Measurements from ENCODE around the gene PRKN.

Gene PRKN

DNA sequence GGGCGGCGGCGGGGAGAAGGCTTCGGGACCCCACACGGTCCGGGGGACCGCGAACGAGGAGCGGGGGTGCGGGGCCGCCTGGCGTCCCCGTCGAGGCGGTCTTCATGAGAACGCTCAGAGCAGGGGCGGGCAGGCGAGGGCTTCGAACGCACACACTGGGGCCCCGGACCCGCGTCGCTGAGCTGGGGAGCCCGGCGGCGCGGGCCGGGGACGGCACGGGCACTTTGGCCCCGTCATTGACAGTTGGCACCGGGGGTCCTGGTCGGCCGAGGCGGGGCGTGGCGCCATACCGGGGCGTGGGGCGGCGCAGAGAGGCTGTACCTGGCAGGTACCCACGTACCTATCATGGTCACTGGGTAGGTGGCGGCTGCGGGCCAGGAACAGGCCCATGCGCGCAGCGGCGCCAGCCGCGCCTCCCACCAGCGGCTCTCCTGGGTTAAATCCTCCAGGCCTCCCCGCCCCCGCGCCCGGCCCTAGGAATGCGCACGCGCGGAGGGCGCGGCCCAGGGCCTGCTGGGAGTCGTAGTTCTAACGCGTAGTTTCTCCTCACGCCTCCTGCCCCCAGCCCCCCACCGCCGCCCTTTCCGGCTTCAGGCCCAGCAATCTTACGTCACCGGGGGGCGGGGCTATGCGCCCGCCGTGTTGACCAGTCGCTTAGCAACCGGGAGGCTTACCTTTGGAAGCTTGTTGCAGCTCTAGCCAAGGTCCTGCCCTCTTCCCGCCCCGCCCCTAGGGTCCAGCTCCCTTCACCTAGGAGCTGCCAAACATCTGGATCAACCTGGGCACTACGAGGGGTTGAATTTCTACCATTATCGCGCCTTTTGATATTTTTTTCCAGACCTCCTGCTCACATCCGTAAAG, at the start of gene PRKN, which contains the start of gene PACRG:
Gene PRKN, minus strand, starts transcription at position 445 of the 861 bp plus-strand sequence.
Gene PACRG, plus strand, starts transcription at position 653 of the 861 bp plus-strand sequence.
- peak; percentile 96 for DNase-seq

DNA sequence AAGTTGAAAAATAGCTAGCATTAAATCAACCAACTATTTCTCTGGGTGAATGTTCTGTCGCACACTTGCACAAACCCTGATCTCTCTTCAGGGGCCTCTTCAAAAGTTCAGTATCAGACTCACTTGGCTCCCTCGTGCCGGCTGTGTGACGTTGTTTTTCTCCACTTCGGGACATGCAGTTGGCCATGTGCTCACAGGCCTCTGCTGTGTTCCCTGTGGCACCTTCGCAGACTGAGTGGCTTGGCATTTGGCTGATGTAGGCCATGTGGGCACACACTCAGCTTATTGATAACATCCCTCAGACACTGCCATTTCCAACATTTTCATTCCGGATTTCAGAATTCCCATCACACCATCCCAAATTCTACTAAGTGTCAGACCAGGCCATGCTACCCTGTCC, 49.5 kb upstream of the PRKN start:
- no peak for DNase-seq

GRCh38 chr6:162773996-162774395, 46.4 kb upstream of the PRKN start:
- DNase-seq: no peak

DNA sequence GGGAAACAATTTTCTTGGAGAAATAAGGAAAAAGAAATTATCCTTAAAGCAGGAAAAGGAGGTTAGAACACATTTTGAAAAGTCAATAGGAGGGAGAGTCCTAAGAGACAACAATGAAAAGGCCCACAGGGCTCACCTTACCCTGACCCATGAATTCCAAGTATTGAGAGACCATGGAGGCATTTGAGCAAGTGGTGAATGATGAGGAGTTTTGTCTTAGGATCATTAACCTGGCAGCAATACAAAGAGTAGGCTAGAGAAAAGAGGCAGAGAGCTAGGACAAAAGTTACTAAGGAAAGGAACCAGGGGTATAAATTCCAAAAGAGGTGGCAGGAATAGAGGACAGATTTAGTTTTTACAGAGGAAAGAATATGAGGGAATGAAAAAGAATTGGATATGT, 44.9 kb upstream of the PRKN start:
- no peak for DNase-seq

GRCh38 chr6:162770955-162771354, 43.4 kb upstream of the PRKN start:
- no peak for DNase-seq

GRCh38 chr6:162770136-162770535, 42.6 kb upstream of the PRKN start:
- no peak for DNase-seq

- DNase-seq: no peak
These were observed 26.2 kb upstream of the PRKN start for GRCh38 chr6:162753775-162754174.

DNA sequence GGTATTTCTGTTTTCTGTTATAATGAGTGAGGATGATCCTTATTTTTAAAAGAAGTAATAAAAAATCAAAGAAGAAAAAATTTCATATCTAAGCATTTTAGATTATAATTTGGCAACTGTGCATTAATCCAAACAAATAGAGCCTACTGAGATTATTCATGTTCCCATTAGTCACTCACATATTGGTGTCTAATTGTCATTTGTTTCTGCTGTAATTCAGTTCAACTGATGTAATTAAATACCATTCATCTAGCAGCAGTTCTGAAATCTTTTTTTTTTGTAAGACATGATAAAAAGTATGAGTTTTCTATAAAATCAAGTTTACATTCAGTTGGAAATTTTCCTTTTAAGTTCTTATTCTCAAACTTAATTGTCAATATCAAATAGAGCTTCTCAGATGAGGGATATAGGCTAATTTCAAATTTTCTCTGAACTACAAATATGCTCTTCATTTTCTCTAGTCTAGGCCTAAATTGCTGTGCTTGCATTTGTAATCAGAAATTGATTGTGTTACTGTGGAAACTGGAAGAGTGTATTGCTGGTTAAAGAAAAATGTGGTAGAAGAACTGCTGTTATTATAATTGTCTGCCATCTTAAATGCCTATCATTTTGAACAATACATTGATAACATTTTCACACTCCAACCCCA, 23.8 kb upstream of the PRKN start:
- no peak for DNase-seq

DNA sequence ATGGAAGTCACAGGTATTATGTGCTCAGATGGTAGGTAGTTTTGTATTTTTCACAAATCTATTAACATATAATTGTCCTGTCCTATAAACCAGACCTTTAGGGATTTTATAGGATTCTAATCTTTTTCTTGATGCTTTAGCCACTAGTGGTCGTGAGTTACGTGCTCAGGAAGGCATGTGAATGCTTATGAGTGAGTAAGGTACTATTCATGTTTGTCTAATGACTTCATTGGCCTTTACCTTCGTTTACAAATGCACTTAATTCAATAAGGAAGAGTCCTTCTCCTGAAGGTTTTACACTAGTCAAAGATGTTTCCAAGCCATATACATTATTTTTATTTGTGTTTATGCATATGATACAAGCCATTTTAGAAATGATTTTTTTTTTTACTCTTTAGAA, 23.2 kb upstream of the PRKN start:
- no peak for DNase-seq

DNA sequence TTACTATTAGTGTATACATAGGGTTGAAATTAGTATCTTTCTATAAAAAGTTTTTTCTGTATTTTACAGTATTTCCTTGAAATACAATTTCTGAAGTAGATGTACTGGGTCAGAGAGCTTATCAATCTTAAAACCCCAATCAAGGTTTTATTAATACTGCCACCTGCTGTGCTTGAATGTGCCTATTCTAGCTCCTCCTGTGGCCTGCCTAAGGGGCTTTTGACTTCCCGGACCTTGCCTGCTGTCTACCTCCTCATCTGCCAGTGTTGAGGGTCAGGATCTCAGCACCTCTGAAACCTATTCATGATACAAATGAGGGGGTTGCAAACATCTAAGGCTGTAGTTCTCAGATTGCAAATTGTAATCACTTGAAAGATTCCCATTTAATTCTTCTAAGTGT, 9.4 kb upstream of the PRKN start:
- no peak for DNase-seq

DNA sequence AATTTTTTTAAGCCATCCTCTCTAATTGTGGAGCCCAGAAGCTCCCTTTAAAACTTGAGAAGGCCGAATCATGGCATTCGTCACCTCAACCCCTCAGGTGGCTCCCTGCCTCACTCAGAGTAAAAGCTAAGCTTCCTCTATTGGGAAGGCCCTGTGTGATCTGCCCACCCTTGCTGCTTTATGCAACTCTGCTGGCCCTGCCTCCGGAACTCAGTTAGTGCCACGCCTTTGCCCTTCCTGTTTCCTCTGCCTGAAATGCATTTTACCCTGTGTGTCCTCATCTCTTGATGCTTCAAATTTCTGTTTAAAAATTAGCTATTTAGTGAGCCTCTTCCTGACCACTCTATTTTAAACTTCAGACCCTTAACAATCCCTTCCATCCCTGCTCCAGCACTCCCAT, 5.9 kb upstream of the PRKN start:
- no peak for DNase-seq

- no peak for DNase-seq
These were observed 2.9 kb upstream of the PRKN start for GRCh38 chr6:162730502-162730901.

DNA sequence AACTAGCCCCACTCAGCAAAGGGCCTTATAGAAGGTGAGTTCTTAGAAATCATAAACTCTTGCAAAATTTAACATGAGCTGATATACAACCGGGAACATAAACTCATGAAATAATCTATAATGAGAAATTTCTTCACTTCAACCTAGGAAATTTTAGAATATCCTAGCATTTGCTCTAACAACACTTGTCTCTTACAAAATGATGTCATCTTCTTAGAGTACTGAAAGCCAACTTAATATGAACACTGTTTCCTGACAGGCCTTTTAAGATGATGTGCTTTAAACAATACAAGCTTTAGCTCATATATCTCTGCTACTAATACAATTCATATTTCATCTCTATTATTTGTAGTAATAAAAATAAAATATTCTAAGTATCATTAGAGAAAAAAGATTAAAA, 1.1 kb upstream of the PRKN start:
- no peak for DNase-seq

DNA sequence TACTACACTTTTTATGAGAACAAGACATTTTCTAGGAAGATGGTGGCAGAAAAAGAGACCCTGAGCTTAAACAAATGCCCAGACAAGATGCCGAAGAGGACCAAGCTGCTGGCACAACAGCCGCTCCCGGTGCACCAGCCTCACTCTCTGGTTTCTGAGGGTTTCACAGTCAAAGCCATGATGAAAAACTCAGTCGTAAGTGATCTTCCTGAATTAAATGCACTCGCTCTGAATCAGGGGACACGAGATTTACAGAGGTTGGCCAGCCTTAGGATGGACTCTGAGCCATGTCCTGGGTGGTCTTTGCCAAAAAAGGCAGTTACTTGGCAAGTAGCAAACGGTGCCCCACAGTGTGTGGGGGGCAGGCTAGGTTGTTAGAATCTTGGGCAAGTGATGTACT, 631 bp upstream of the PRKN start:
- no peak for DNase-seq

GRCh38 chr6:162726947-162727321, 632 bp downstream of the PRKN start:
- DNase-seq: no peak

DNA sequence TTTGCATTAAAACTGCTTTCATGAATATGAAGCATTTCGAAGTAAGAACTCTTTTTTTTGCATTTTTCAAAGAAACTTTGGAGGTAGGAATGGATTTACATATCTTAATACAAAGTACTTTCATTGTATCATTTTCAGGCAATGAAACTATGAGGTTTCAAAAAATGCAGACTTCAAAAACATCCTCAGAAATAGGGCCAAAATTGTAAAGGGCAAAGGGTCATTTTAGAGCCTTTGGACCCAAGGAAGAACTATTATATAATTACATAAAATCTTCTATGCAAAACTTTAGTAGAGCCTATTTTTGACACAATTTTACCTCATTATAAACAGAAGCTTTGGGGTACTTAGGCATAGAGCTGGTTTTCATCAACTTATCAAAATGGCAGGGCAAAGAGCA, 4.9 kb downstream of the PRKN start:
- no peak for DNase-seq

GRCh38 chr6:162722226-162722625, 5.3 kb downstream of the PRKN start:
- DNase-seq: no peak

DNA sequence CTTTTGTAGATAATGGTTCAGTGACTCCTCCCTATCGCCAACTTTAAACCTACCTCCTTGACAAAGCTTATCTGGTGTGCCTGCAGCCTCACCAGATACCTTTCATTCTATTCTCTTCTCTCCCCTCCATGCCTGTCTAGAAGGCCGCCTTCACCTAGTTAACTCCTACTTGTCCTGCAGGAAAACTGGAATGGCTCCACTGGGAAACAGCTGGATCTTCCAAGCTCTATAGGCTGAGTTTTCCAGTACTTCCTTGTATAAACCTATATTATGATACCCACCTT, 6.2 kb downstream of the PRKN start:
- DNase-seq: no peak

GRCh38 chr6:162719528-162719927, 8.0 kb downstream of the PRKN start:
- no peak for DNase-seq

DNA sequence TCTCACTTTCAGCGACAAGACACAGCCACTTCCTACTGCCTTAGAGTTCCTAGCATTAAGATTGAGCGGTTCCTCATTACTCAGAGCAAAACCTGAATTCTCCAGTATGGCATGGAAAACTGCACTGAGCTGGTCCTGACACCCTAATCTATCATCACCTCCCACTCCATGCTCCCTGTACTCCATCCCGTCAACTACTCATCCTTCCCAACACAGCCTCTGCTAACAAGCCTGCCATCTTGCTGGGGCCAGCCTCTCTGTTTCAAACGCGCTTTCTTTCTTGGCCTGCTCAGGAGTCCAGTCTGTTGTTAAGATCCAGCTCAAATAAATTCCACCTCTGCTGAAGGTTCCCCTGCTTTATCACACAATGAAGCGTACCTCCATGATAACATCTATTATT, 12.0 kb downstream of the PRKN start:
- no peak for DNase-seq

GRCh38 chr6:162713974-162714780, 13.4 kb downstream of the PRKN start:
- no peak for DNase-seq

DNA sequence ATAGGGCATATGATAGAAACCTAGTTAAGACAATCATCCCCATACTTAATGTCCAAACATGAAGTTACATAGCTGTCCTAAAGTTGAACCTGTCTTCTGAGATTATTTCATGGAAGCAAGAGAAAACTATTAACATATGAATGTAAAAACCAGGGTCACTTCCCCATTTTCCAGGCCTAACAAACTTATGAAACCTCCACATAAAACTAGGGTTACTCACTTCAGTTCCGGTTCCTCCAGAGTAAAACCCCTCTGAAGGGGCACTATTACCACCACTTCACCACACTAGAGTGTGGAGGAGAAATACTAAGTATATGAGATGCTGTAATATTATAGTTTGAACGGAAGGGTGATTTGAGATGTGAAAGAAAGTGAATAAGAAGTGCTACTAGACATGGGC, 14.9 kb downstream of the PRKN start:
- DNase-seq: no peak

DNA sequence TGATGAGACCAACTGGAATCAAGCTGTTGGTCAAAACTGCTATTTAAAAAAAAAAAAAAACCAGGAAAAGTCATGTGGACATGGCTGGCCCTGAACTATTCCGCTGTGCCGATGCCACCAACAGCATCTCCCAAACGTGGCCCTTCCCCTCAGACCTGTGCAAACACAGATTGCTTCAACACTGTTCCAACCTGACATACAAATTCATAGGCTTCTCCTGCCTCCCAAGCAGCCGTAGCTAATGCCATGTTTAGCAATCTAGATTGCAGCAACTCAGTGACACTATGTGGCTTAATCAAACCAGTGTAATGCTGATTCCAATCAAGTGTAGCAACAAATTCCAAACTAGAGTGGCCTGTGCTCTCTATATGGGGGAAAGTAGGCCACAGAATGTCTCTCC, 16.2 kb downstream of the PRKN start:
- DNase-seq: no peak

DNA sequence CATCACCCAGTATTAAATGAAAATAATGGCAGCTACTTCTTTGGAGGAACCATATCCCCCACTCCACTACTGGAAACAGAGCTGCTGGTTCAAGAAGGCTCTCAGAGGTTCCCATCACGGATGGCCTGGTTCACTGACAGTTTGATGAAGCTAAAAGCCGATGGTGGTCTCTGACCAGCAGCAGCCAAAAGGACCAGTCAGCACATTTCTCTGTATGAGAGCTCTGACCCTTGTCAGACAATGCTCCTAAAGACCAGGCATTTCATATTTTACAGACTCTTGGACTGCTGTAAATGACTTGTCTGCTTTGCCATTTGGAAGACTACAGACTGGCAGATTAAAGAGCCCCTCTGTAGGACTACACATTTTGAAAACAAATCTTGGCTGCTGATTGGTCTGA, 16.6 kb downstream of the PRKN start:
- no peak for DNase-seq

Data from stimulated activated naive CD4-positive, alpha-beta T cell treated with Interleukin-2 at 50 U/mL for 16 hours (primary cell).